GM20431 (cell line): ENCODE measurements around the gene SCARF2.
"Not testable (repeated sequence)": the region's sequence is repeated elsewhere in the genome, so short reads cannot be mapped to it uniquely, and the experiment has no call there.

Experiments used
- in situ Hi-C: fragments of 300-500 bp; cut with MseI, MboI; formaldehyde crosslinking; loops from one replicate; pipeline ENCODE4 v1.15.0; 2020; ENCODE audit warnings: low sequenced_read_pairs; ENCODE audit not compliant: unreplicated experiment

The SCARF2 gene

DNA sequence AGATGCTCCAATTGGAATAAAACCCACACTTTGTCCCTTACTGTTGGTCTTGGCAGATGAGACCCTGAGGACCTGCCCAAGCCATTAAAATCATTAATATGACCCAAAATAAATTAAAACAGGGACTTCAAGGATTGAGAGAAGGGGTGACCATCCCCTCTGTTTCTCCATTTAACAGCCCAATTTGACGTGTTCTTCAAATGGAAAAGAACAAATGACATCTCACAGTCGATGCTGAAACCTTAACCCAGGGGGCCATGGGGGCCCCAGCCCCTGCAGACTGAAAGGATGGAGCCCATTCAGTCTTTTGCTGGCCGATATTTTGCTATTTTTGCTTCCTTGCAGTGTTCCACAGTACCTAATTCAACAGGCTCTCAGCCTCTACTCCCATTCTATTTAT, 23.2 kb downstream of the SCARF2 start:
- in situ Hi-C loops = no loop called here

DNA sequence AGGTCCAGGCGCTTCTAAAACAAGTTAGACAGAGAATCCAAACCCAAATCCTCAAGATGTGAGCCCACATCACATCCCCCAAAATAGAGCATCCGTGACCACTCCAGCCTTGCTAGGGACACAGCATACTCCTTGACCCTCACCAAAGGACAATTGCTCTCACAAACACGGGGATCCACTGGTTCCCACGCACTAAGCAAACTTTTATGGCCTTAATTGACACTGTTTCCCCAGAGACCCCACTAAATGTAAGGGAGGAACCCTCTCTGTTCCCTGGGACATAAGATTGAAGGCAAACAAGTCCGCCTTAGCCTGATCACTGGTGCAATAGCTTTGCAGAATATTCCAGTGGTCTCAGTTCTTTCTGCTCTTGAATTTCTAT, 23.6 kb downstream of the SCARF2 start:
- in situ Hi-C loops = no loop called here

- in situ Hi-C loops = no loop called here
Measured at GRCh38 chr22:20413217-20414058, 24.2 kb downstream of the SCARF2 start.

GRCh38 chr22:20412474-20413216, 25.0 kb downstream of the SCARF2 start:
- in situ Hi-C loops = no loop called here

DNA sequence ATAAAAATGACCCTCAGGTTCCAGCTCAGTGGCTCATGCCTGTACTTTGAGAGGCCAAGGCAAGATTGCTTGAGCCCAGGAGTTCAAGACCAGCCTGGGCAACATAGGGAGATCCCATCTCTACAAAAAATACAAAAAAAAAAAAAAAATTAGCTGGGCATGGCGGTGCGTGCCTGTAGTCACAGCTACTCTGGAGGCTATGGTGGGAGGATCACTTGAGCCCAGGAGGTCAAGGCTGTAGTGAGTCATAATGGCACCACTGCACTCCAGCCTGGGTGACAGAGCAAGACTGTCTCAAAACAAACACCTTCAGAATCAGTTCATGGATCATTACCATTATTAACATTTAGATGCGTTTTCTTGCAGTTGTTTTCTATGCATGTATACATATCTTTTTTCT, 28.2 kb downstream of the SCARF2 start:
- in situ Hi-C loops = not testable (repeated sequence)

DNA sequence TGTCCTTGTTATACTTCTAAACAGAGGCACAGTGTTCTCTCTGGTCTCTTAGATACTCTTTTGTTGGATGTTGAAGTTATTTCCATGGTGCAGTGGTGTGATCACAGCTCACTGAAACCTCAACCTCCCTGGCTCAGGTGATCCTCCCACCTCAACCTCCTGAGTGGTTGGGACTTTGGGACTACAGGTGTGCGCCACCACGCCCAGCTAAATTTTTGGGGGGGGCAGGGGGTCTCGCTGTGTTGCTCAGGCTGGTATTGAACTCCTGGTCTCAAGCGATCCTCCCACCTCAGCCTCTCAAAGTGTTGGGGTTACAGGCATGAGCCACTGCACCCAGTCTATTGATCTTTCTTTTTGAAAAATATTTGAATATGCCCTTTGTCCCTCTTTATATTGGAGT, 28.7 kb downstream of the SCARF2 start:
- in situ Hi-C loops = no loop called here

- in situ Hi-C loops = no loop called here
Measured at GRCh38 chr22:20407829-20408228, 29.8 kb downstream of the SCARF2 start.

DNA sequence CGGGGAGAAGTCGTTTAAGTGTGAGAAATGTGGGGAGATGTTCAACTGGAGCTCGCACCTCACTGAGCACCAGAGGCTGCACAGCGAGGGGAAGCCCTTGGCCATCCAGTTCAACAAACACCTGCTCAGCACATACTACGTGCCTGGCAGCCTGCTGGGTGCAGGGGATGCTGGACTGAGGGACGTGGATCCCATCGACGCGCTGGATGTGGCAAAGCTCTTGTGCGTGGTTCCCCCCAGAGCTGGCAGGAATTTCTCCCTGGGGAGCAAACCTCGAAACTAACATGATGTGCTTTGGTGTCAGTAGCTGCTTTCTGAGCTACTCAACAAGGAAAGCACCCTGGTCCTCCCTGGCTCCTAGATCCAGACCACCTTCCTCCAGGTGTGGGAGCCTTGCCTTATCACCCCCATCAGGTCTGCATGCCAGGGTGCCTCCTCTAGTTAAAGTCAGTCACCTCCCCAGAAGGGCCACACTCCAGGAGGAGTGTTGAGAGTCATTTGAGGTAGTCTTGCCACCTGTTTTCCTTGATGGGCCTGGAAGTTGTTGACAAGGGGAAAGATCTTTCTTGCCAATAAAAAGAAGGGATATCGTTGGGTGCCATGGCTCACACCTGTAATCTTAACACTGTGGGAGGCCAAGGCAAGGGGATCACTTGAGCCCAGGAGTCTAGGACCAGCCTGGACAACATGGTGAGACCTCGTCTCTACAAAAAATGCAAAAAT, 30.8 kb downstream of the SCARF2 start:
- in situ Hi-C loops = no loop called here

GRCh38 chr22:20405931-20406685, 31.5 kb downstream of the SCARF2 start:
- in situ Hi-C loops = no loop called here

- in situ Hi-C loops = no loop called here
Measured at GRCh38 chr22:20405291-20405930, 32.2 kb downstream of the SCARF2 start.

DNA sequence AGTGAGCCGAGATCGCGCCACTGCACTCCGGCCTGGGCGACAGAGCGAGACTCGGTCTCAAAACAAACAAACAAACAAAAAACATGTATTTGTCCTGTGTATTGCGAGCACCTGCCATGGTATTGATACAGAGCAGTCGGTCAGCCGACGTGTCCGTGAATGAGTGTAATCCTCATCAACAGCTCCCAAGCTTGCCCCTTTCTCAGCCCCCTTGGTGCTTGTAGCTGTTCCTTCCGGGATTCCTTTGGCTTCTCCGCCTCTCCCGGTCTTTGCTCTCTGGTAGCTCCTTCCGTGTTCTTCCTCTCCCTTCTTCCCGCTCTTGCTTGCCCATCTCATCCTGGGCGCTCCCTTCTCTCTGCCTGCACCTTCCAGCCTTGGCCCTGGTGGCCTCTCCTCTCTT, 32.7 kb downstream of the SCARF2 start:
- in situ Hi-C loops = no loop called here

GRCh38 chr22:20403779-20404140, 33.9 kb downstream of the SCARF2 start:
- in situ Hi-C loops = no loop called here

DNA sequence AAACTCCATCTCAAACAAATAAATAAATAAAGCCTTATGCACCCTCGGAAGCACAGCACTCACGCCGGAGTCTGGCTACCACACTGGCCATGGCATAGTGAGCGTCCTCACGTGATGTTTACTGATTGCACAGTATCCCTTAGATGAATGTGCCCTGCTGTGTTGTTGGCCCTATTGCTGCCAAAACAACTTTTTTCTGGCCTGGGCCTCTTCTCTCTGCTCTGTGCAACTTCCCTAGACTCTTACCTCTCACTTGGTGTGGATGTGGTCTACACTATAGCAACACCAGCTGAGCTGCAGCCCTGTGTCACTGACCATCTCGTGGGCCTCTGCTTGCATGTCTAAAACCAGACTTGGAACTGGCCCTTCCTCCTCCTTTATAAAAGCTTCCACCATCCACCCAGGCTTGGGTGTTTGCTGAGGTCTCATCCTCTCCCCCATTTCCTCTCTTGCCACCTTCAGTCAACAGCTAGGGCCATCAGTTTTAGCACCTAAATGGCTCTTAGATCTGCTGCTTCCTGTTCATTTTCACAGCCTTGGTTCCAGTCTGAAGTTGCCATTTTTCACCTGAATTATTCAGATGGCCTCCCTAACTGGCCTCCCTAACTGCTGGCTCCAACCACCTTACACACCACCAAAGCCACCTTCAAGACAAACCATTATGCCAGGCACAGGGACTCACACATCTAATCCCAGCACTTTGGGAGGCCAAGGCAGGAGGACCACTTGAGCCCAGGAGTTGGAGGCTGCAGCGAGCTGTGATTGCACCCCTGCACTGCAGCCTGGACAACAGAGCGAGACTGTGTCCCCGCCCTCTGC, 34.5 kb downstream of the SCARF2 start:
- in situ Hi-C loops = no loop called here

- in situ Hi-C loops = no loop called here
Measured at GRCh38 chr22:20401376-20402014, 36.1 kb downstream of the SCARF2 start.

DNA sequence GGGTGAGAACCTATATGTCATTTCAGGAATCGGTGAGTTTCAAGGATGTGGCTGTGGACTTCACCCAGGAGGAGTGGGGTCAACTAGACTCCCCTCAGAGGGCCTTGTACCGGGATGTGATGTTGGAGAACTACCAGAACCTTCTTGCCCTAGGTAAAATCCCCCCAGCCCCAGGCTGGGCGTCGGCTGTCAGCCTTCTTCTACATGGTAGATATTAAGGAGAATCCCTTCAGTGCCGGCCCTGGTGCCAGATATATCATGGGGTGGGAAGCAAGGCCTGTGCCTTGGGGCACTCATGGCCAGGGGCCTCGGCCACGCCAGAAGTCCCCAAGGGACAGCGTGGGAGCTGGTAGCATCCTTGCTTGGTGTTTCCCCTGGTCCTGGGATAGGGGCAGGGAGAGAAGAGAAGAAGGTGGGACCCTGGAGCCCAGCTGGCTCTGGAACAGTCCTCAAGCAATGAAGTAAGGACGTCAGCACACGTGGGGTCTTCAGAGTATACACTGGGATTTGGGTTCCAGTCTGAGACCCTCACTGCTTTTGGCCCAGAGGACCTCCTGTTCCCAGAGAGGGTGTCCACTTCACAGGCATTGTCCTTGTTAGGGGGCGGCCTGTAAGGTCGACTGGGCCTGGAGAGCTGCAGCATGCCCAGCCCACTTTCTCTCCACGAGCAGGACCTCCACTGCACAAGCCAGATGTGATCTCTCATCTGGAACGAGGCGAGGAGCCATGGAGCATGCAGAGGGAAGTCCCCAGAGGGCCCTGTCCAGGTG, 36.8 kb downstream of the SCARF2 start:
- in situ Hi-C loops = no loop called here

GRCh38 chr22:20399866-20400605, 37.6 kb downstream of the SCARF2 start:
- in situ Hi-C loops = no loop called here

GRCh38 chr22:20398420-20398819, 39.2 kb downstream of the SCARF2 start:
- in situ Hi-C loops = no loop called here
